GM10847 (cell line): Measurements from ENCODE around the gene RRAGB.

Source experiments
- POLR2A ChIP-seq: IDR thresholded peaks from 2 replicates; pipeline ENCODE4 v1.6.1; 2011; ENCODE audit not compliant: insufficient read length; ENCODE audit errors: extremely low read depth

Gene RRAGB

DNA sequence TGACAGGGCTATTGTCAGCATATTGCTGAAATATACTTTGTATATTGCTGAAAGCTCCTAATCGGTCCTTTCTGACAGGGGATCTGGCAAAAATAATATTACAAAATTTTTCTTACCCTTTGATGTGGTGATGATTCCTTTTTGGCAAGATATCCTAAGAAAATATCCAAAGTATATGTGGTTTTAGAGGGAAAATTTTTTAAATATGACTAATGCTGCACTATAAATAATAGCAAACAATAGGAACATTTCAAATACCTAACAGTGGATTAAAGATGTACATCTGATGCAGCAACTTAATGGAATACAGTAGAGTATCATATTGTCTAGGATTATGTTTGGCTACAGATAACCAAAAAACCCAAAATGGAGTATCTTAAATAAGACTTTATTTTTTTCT lies 49.6 kb downstream of the RRAGB start:
- TF ChIP-seq POLR2A = no peak

DNA sequence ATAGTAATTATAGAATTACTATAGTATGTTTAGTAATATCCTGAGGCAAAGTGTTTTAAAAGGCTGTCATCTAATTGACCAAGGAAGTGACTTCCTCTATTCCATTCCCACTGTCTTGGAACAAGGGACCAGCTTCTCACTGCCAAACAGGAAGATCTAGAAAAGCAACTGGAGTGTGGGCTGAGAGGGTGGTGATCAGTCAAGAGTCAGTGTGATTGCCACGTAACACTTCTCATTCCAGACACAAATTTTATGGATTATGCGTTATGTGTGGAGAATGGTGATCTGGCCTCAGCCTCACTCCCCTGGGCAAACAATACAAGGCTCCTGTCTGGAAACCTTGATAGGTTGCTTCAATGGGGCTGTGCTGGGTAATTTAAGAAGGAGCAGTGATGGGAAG lies 60.0 kb downstream of the RRAGB start:
- TF ChIP-seq POLR2A = no peak

DNA sequence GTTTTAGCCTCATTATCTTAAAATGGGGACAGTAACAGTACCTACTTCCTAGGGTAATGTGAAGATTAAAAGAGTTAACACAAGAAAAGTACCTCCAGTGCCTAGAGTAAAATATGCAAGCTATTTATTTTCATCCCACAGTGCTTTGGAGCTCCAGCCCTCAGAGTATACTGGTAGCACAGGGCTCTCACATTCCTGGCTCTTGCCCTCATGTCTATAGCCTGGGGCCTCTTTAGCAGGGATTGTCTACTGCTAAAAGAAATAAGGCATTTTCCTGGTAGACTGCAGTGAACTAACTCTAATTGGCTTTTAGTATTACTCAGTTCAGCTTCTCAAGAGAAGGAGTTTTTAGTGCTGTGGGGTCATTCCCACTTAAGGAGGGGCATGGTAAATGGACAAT lies 60.8 kb downstream of the RRAGB start:
- no peak for TF ChIP-seq POLR2A

DNA sequence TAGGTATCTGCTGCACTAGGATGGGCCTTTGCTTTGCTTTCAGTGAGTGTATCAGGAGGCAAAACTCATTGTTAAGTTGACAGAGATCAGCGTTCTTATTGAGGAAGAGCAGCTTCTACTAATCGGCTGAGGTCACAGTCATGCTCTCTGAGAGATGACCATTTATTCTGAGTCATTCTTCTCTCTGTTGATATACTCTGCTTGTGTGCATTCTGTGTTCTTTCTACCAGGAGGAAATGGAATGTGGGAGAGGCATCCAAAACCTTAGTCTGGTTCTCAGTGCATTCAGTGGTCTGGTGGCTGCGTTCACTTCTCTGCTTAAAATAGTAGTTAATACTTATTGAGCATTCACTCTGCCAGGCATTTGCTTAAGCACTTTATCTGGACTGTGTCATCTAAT lies 66.2 kb downstream of the RRAGB start:
- TF ChIP-seq POLR2A = no peak

DNA sequence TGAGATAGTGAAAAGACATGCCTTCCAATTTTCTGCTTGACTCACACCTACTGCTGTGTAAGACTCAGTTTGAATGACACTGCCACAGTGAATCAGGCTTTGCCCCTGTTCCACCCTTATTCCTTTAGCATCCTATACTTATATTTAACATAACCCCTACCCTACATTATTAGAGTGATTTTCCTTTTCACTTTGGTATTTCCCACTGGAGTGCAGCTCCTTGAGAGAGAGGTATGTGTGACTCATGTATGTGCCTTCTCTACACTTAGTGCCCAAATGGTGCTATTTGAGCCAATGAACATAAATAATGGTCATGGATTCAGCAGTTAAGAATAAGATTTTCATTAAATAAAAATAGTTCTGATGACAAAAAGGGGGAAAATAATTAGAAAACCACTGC lies 69.5 kb downstream of the RRAGB start:
- TF ChIP-seq POLR2A = no peak

DNA sequence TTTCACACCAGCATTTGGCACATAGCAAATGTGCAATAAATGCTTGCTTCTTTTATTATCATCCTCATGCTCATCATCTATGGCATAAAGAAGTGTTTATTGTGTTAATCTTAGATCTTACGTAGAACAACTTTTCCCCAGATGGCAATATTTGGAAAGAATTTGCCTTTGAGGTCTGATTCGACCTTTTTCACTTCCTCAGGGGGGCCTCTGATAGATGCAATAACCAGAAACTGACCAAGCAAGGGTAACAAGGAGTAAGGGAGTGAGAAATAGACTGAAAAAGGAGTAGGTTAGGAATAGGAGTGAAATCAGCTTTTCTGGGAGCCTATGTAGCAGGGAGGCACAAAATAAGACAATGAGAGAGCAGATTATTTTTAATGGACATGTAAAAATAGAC lies 70.2 kb downstream of the RRAGB start:
- TF ChIP-seq POLR2A = no peak

DNA sequence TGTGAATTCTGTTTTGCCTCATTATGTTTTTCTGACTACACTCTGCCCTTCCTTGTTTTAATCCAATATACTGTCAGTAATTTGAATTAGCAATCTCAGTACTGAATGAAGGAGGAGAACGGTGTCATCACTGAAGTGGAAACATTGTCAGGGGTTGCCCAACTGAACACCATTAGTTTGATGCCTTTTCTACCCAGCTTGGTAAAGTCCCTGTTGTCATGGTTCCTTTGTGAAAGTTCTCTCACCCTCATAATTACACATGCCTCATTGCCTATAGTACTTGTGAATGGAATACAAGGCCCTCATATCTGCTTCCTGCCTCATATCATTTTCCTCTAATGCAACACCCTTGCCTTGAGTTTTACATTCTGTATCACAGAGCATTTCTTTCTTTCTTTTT lies 76.9 kb downstream of the RRAGB start:
- TF ChIP-seq POLR2A = no peak

DNA sequence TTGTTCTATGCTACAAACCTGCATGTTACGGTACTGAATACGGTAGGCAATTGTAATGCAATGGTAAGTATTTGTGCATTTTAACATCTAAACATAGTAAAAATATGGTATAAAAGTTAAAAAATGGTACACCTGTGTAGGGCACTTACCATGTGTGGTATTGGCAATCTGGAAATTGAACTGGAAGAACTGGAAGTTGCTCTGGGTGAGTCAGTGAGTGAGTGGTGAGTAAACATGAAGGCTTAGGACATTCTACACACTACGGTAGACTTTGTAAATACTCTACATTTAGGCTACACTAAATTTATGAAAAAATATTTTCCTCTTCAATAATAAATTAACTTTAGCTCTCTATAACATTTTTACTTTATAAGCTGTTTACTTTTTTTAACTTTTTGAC lies 78.9 kb downstream of the RRAGB start:
- no peak for TF ChIP-seq POLR2A

DNA sequence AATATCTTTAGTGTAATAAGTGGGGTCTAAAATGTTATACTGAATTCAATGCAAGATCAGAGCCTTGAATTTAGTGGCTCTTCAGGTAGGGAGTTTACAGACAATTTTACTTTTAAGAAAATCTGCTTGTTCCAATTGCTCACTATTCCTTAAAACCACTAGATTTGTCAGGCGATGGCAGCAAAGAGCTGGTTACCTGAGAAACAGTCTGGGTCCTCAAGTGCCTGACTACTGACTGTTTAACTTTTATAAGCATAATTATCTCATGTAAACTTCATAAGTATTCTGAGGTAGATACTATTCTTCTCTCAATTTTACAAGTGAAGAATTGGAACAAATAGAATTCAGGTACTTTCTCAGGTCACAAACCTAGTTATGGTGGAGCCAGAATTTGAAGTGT lies 84.3 kb downstream of the RRAGB start:
- no peak for TF ChIP-seq POLR2A
